HEK293 (cell line): ENCODE measurements around the gene TP63.
A peak's percentile ranks its signal among the peaks of the same experiment; 100 is the strongest.
"Not testable (repeated sequence)": the region's sequence is repeated elsewhere in the genome, so short reads cannot be mapped to it uniquely, and the experiment has no call there.

ENCODE experiments used
- CTCF ChIA-PET: fragments of 350-600 bp; formaldehyde crosslinking; extraction: SDS; loops from one replicate; lab custom pipeline; 2021; ENCODE audit warnings: antibody characterized with exemption; lab: Yijun Ruan, JAX
- POLR2A ChIA-PET: fragments of 300-600 bp; formaldehyde crosslinking; extraction: SDS; loops from one replicate; lab custom pipeline; 2020; ENCODE audit warnings: antibody characterized with exemption, inconsistent platforms; lab: Yijun Ruan, JAX
- H3K27ac ChIP-seq: fragments of 200-500 bp; sonication (Bioruptor generic); 2 replicates; pipeline ENCODE4 v1.5.1; 2014; ENCODE audit warnings: low read depth, low read length, control low read depth, inconsistent platforms; ENCODE audit errors: extremely low read depth
- H3K36me3 ChIP-seq, 2 experiments: fragments of 200-500 bp in 1 of 2; sonication (Bioruptor generic) in 1 of 2; 1 replicate in 1 of 2; 2 replicates in 1 of 2; pipeline ENCODE4 v1.5.1; 2014 to 2017; ENCODE audit warnings: inconsistent platforms in 2 of 2, low read length in 2 of 2; ENCODE audit not compliant: control insufficient read depth in 2 of 2, insufficient read depth in 1 of 2
- H3K4me1 ChIP-seq: fragments of 200-500 bp; sonication (Bioruptor generic); 2 replicates; pipeline ENCODE4 v1.5.1; 2014; ENCODE audit warnings: mild to moderate bottlenecking, low read length, inconsistent platforms; ENCODE audit not compliant: control insufficient read depth, insufficient read depth
- H3K4me3 ChIP-seq: 2 replicates; pipeline ENCODE4 v1.5.1; 2011; ENCODE audit warnings: low read depth, mild to moderate bottlenecking, control low read depth, low read length, moderate library complexity
- H3K9me3 ChIP-seq: fragments of 200-500 bp; sonication (Bioruptor generic); 2 replicates; pipeline ENCODE4 v1.5.1; 2014; ENCODE audit warnings: low read depth, low read length, inconsistent platforms; ENCODE audit not compliant: control insufficient read depth, insufficient read depth
- KLF7 ChIP-seq: fragments of 450-650 bp; formaldehyde crosslinking; IDR thresholded peaks from 2 replicates; pipeline ENCODE4 v1.5.1; 2016; ENCODE audit warnings: missing biosample characterization, missing genetic modification characterization, borderline replicate concordance
- SCRT1 ChIP-seq: fragments of 450-650 bp; formaldehyde crosslinking; IDR thresholded peaks from 2 replicates; pipeline ENCODE4 v1.5.1; 2016; ENCODE audit warnings: missing biosample characterization, missing genetic modification characterization, borderline replicate concordance
- ZEB2 ChIP-seq: fragments of 450-650 bp; formaldehyde crosslinking; IDR thresholded peaks from 2 replicates; pipeline ENCODE4 v1.5.1; 2016; ENCODE audit warnings: missing biosample characterization, missing genetic modification characterization
- ZFHX2 ChIP-seq: fragments of 450-650 bp; formaldehyde crosslinking; conservative IDR thresholded peaks from 2 replicates; pipeline ENCODE4 v1.5.1; 2016; ENCODE audit warnings: missing biosample characterization, missing genetic modification characterization
- ZNF146 ChIP-seq: fragments of 450-650 bp; formaldehyde crosslinking; IDR thresholded peaks from 2 replicates; pipeline ENCODE4 v1.5.1; 2016; ENCODE audit warnings: missing biosample characterization, missing genetic modification characterization
- ZNF341 ChIP-seq: fragments of 450-650 bp; formaldehyde crosslinking; IDR thresholded peaks from 2 replicates; pipeline ENCODE4; 2016; ENCODE audit warnings: low read depth, missing biosample characterization, missing genetic modification characterization
- ZNF37A ChIP-seq: fragments of 450-650 bp; IDR thresholded peaks from 2 replicates; pipeline ENCODE4 v1.5.1; 2018; ENCODE audit warnings: missing biosample characterization, missing genetic modification characterization
- ZNF391 ChIP-seq: fragments of 450-650 bp; formaldehyde crosslinking; IDR thresholded peaks from 2 replicates; pipeline ENCODE4 v1.5.1; 2016; ENCODE audit warnings: low read depth, missing biosample characterization, missing genetic modification characterization, borderline replicate concordance
- ZNF48 ChIP-seq: fragments of 450-650 bp; formaldehyde crosslinking; IDR thresholded peaks from 2 replicates; pipeline ENCODE4 v1.5.1; 2016; ENCODE audit warnings: missing biosample characterization, missing genetic modification characterization
- ZNF549 ChIP-seq: fragments of 450-650 bp; IDR thresholded peaks from 2 replicates; pipeline ENCODE4 v1.5.1; 2018; ENCODE audit warnings: missing biosample characterization, missing genetic modification characterization, mild to moderate bottlenecking, inconsistent platforms, moderate library complexity
- ZNF664 ChIP-seq: fragments of 450-650 bp; formaldehyde crosslinking; IDR thresholded peaks from 2 replicates; pipeline ENCODE4 v1.5.1; 2016; ENCODE audit warnings: missing biosample characterization, missing genetic modification characterization
- ZSCAN16 ChIP-seq: fragments of 450-650 bp; formaldehyde crosslinking; IDR thresholded peaks from 2 replicates; pipeline ENCODE4 v1.5.1; 2016; ENCODE audit warnings: missing biosample characterization, missing genetic modification characterization
- TF ChIP-seq, protein P1 (sequence below): fragments of 450-650 bp; formaldehyde crosslinking; IDR thresholded peaks from 2 replicates; pipeline ENCODE4 v1.5.1; 2016; ENCODE audit warnings: missing biosample characterization, missing genetic modification characterization
- TF ChIP-seq, protein P2 (sequence below): fragments of 450-650 bp; formaldehyde crosslinking; IDR thresholded peaks from 2 replicates; pipeline ENCODE4 v1.5.1; 2016; ENCODE audit warnings: missing biosample characterization, missing genetic modification characterization
- TF ChIP-seq, protein P3 (sequence below): fragments of 450-650 bp; formaldehyde crosslinking; IDR thresholded peaks from 2 replicates; pipeline ENCODE4 v1.5.1; 2016; ENCODE audit warnings: missing biosample characterization, missing genetic modification characterization
- TF ChIP-seq, protein P4 (sequence below): fragments of 450-650 bp; formaldehyde crosslinking; IDR thresholded peaks from 2 replicates; pipeline ENCODE4 v1.5.1; 2016; ENCODE audit warnings: missing biosample characterization, missing genetic modification characterization, low read depth

Gene TP63

DNA sequence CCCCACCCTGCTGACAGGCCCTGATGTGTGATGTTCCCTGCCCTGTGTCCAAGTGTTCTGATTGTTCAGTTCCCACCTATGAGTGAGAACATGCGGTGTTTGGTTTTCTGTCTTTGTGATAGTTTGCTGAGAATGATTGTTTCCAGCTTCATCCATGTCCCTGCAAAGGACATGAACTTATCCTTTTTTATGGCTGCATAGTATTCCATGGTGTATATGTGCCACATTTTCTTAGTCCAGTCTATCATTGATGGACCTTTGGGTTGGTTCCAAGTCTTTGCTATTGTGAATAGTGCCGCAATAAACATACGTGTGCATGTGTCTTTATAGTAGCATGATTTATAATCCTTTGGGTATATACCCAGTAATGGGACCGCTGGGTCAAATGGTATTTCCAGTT, 119.8 kb downstream of the TP63 start:
- H3K4me3 ChIP-seq, POLR2A ChIA-PET, H3K9me3 ChIP-seq, H3K27ac ChIP-seq, CTCF ChIA-PET, H3K36me3 ChIP-seq, H3K4me1 ChIP-seq: not testable (repeated sequence)
- TF ChIP-seq, protein P1, sequence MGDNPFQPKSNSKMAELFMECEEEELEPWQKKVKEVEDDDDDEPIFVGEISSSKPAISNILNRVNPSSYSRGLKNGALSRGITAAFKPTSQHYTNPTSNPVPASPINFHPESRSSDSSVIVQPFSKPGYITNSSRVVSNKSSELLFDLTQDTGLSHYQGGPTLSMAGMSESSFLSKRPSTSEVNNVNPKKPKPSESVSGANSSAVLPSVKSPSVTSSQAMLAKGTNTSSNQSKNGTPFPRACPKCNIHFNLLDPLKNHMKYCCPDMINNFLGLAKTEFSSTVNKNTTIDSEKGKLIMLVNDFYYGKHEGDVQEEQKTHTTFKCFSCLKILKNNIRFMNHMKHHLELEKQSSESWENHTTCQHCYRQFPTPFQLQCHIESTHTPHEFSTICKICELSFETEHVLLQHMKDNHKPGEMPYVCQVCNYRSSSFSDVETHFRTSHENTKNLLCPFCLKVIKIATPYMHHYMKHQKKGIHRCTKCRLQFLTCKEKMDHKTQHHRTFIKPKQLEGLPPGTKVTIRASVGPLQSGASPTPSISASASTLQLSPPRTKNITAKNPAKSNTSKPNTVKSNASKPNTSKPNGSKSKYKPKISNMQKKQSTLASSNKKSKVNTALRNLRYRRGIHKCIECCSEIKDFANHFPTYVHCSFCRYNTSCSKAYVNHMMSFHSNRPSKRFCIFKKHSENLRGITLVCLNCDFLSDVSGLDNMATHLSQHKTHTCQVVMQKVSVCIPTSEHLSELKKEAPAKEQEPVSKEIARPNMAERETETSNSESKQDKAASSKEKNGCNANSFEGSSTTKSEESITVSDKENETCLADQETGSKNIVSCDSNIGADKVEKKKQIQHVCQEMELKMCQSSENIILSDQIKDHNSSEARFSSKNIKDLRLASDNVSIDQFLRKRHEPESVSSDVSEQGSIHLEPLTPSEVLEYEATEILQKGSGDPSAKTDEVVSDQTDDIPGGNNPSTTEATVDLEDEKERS (tag by site-specific recombination): 0 out of 2 replicates have a peak, but pooled peaks have one; percentile 63
- peak; percentile 85 for TF ChIP-seq ZNF146

DNA sequence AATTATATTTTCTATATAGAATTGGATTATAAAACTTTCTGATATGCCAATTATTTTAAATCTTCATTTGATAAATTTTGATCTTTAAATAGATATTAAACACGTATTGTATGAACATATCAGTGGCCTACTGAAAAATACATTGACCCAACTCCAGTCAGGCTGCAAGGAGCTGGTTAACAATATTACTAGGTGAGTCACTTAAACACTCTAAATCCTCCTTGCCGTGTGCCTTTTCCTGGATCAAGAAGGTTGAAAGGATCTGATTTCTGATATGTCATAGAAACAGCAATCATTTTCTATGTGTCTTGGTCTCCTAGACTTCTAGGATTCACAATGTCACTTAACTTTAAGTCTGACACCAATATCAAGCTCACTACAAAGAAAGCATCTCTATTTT, 123.2 kb downstream of the TP63 start:
- TF ChIP-seq ZNF48 (tag by site-specific recombination) (no peak), ZNF341 (no peak), ZNF664 (tag by site-specific recombination) (no peak), KLF7 (tag by site-specific recombination) (no peak)
- TF ChIP-seq, protein P2, sequence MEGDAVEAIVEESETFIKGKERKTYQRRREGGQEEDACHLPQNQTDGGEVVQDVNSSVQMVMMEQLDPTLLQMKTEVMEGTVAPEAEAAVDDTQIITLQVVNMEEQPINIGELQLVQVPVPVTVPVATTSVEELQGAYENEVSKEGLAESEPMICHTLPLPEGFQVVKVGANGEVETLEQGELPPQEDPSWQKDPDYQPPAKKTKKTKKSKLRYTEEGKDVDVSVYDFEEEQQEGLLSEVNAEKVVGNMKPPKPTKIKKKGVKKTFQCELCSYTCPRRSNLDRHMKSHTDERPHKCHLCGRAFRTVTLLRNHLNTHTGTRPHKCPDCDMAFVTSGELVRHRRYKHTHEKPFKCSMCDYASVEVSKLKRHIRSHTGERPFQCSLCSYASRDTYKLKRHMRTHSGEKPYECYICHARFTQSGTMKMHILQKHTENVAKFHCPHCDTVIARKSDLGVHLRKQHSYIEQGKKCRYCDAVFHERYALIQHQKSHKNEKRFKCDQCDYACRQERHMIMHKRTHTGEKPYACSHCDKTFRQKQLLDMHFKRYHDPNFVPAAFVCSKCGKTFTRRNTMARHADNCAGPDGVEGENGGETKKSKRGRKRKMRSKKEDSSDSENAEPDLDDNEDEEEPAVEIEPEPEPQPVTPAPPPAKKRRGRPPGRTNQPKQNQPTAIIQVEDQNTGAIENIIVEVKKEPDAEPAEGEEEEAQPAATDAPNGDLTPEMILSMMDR (tag by site-specific recombination): no peak
- TF ChIP-seq, protein P3, sequence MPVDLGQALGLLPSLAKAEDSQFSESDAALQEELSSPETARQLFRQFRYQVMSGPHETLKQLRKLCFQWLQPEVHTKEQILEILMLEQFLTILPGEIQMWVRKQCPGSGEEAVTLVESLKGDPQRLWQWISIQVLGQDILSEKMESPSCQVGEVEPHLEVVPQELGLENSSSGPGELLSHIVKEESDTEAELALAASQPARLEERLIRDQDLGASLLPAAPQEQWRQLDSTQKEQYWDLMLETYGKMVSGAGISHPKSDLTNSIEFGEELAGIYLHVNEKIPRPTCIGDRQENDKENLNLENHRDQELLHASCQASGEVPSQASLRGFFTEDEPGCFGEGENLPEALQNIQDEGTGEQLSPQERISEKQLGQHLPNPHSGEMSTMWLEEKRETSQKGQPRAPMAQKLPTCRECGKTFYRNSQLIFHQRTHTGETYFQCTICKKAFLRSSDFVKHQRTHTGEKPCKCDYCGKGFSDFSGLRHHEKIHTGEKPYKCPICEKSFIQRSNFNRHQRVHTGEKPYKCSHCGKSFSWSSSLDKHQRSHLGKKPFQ (tag by site-specific recombination): no peak
- TF ChIP-seq, protein P4, sequence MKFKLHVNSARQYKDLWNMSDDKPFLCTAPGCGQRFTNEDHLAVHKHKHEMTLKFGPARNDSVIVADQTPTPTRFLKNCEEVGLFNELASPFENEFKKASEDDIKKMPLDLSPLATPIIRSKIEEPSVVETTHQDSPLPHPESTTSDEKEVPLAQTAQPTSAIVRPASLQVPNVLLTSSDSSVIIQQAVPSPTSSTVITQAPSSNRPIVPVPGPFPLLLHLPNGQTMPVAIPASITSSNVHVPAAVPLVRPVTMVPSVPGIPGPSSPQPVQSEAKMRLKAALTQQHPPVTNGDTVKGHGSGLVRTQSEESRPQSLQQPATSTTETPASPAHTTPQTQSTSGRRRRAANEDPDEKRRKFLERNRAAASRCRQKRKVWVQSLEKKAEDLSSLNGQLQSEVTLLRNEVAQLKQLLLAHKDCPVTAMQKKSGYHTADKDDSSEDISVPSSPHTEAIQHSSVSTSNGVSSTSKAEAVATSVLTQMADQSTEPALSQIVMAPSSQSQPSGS (tag by site-specific recombination): no peak
- H3K27ac ChIP-seq: no peak overlapping the region
- H3K4me1 ChIP-seq: no peaks in the 10 kb centered on the region; the same call in 1 of the 2 replicates
- POLR2A ChIA-PET: no interaction called here
- no peak overlapping the region for H3K4me3 ChIP-seq
- H3K9me3 ChIP-seq: no peaks in the 10 kb centered on the region
- H3K36me3 ChIP-seq: no peaks in the 10 kb centered on the region
- CTCF ChIA-PET: no interaction called here

DNA sequence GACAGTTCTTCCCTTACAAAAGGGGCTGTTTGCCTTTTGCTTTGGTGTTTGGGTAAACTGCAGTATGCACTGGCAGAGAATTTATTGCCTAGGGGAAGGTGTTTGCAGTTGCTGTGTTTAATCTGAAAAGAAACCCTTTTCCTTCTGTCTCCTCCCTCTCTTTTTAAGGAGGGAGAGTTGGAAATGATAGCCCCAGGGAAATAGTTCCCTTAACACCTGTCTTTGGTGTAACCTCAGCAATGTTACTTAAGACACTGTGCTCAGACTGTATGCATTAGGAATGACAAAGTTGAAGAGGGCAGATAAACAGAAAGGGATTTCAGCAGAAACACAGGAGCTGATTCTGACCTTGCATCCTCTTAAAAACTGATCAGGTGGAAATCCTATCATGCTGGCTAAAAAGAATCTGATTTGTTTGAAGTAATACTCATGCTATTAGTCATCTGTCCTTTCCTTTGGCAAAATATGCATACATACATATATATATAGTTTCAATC, 125.4 kb downstream of the TP63 start:
- CTCF ChIA-PET: no interaction called here
- no peaks in the 10 kb centered on the region; the same call in 1 of the 2 replicates for H3K4me1 ChIP-seq
- no peaks in the 10 kb centered on the region for H3K36me3 ChIP-seq
- no peak overlapping the region for H3K4me3 ChIP-seq
- POLR2A ChIA-PET: no interaction called here
- H3K9me3 ChIP-seq: no peaks in the 10 kb centered on the region
- no peak overlapping the region for H3K27ac ChIP-seq
- TF ChIP-seq SCRT1 (tag by site-specific recombination) (no peak), ZFHX2 (tag by site-specific recombination) (no peak), ZNF37A (tag by site-specific recombination) (no peak), ZEB2 (tag by site-specific recombination) (no peak), ZSCAN16 (no peak), ZNF391 (tag by site-specific recombination) (no peak), ZNF549 (tag by site-specific recombination) (no peak)
- TF ChIP-seq, protein P3 (tag by site-specific recombination): no peak
